Lower leg skin (tissue), 3 donors: ENCODE results near the gene FAM98C.

Source experiments
- CTCF ChIP-seq, 3 donors: fragments of 450-650 bp; IDR thresholded peaks; one replicate each; pipeline ENCODE4 v1.5.1; 2016; ENCODE audit warnings: antibody characterized with exemption in 3 of 3, mild to moderate bottlenecking in 3 of 3, moderate library complexity in 2 of 3
- POLR2A ChIP-seq, 2 donors: fragments of 450-650 bp; IDR thresholded peaks; one replicate each; pipeline ENCODE4 v1.6.1; 2016 to 2017; ENCODE audit warnings: antibody characterized with exemption in 2 of 2, mild to moderate bottlenecking in 1 of 2, moderate library complexity in 1 of 2

GRCh38 chr19:38440592-38440991, 37.7 kb downstream of the FAM98C start:
- TF ChIP-seq CTCF (IDR thresholded peaks at IDR 0.05) (no peak), POLR2A (IDR thresholded peaks at IDR 0.05) (no peak)
